OCI-LY1 (cell line): ENCODE measurements around the gene SPATA32.

Experiments
- EZH2 ChIP-seq: fragments of 200-600 bp; sonication (generic), shearing (Covaris generic); IDR thresholded peaks from 2 replicates; pipeline ENCODE4 v1.8.0; 2017; ENCODE audit warnings: borderline replicate concordance, mixed run types, mild to moderate bottlenecking, antibody characterized with exemption, low read length, moderate library complexity, mixed read lengths
- TF ChIP-seq, protein P1 (sequence below): fragments of 200-600 bp; sonication (generic), shearing (Covaris generic); IDR thresholded peaks from 2 replicates; pipeline ENCODE4 v1.5.1; 2017; ENCODE audit warnings: mild to moderate bottlenecking, antibody characterized with exemption, low read length, moderate library complexity, mixed read lengths

DNA sequence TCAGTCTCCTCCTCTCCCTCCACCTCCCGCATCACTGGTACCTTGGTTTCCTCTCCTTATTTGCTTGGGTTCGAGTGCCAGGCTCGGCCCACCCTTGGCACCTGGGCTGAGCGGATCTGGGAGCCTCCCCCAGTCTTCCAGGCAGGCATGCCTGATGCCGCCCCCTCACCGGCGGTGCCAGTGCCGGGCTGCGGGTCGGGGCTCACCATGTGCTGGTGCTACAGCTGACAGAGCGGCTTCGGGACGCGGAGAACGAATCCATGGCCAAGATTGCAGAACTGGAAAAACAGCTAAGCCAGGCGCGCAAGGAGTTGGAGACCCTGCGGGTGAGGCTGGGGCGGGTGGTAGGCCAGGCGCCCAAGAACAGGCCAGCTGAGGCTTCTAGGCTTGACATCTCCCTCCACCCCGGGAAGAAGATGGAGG lies 21.0 kb downstream of the SPATA32 start:
- TF ChIP-seq, protein P1, sequence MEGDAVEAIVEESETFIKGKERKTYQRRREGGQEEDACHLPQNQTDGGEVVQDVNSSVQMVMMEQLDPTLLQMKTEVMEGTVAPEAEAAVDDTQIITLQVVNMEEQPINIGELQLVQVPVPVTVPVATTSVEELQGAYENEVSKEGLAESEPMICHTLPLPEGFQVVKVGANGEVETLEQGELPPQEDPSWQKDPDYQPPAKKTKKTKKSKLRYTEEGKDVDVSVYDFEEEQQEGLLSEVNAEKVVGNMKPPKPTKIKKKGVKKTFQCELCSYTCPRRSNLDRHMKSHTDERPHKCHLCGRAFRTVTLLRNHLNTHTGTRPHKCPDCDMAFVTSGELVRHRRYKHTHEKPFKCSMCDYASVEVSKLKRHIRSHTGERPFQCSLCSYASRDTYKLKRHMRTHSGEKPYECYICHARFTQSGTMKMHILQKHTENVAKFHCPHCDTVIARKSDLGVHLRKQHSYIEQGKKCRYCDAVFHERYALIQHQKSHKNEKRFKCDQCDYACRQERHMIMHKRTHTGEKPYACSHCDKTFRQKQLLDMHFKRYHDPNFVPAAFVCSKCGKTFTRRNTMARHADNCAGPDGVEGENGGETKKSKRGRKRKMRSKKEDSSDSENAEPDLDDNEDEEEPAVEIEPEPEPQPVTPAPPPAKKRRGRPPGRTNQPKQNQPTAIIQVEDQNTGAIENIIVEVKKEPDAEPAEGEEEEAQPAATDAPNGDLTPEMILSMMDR = no peak
- no peak for TF ChIP-seq EZH2
